ENCODE data around the gene KNG1. TPM values are rescaled to one million over a fixed set of nuclear protein-coding genes. Genes with fewer than 3 reads are reported as not detected.

The KNG1 gene
- total RNA-seq, 1 donor from 2014 or later = 0.14 TPM

DNA sequence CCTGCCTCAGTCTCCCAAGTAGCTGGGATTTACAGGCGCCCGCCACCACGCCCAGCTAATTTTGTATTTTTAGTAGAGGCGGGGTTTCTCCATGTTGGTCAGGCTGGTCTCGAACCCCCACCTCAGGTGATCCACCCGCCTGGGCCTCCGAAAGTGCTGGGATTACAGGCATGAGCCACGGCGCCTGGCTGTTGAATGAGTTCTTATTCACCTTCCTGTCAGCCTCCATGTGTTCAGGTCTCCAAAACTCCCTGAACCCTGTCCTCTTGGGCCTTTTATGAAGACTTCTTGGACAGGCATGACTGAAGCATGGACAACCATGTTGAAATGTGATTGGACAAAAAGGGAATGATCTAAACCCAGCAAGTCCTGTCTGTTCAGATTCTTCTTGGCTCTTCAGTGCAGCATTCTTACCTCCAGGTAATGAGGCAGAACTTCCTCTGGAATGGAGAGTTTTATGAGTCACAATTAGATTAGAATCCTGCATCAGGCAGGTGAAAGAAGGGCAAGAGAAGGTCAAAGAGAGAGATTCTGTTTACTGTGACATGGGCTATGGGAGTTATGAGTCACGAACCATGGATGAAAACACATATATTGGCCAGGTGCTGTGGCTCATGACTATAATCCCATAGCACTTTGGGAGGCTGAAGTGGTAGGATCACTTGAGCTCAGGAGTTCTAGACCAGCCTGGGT lies 43.1 kb downstream of the KNG1 start:
- H3K4me1 ChIP-seq = no peaks in the 10 kb centered on the region
- H3K4me3 ChIP-seq = no peak overlapping the region
- intact Hi-C loops (cut with DNase I) = no loop called here
- H3K27ac ChIP-seq = no peak overlapping the region
- DNase-seq (no peak), ATAC-seq (no peak)
- no peaks in the 10 kb centered on the region for H3K27me3 ChIP-seq
- no peaks in the 10 kb centered on the region for H3K36me3 ChIP-seq
- no peaks in the 10 kb centered on the region for H3K9me3 ChIP-seq
- TF ChIP-seq, protein P1, sequence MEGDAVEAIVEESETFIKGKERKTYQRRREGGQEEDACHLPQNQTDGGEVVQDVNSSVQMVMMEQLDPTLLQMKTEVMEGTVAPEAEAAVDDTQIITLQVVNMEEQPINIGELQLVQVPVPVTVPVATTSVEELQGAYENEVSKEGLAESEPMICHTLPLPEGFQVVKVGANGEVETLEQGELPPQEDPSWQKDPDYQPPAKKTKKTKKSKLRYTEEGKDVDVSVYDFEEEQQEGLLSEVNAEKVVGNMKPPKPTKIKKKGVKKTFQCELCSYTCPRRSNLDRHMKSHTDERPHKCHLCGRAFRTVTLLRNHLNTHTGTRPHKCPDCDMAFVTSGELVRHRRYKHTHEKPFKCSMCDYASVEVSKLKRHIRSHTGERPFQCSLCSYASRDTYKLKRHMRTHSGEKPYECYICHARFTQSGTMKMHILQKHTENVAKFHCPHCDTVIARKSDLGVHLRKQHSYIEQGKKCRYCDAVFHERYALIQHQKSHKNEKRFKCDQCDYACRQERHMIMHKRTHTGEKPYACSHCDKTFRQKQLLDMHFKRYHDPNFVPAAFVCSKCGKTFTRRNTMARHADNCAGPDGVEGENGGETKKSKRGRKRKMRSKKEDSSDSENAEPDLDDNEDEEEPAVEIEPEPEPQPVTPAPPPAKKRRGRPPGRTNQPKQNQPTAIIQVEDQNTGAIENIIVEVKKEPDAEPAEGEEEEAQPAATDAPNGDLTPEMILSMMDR (IDR thresholded peaks at IDR 0.05) = no peak

DNA sequence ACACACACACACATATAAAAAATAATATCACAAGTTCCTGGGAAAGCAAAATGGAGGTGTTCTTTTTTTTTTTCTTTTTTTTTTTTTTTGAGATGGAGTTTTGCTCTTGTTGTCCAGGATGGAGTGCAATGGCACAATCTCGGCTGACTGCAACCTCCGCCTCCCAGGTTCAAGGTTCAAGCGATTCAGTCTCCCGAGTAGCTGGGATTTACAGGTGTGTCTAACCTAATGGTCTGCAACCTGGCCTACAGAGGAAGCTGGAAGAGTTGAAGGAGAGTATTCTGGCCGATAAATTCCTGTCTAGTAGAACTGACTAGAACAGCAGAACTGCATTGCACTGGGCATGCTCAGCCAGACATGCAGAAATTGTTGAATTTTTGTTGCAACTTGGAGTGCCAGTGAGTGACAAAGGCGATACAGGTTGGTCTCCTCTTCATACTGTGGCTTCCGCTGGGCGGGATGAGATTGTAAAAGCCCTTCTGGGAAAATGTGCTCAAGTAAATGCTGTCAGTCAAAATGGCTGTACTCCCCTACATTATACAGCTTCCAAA lies 43.8 kb downstream of the KNG1 start:
- TF ChIP-seq, protein P1 (IDR thresholded peaks at IDR 0.05) = no peak
- no peak for ATAC-seq
- intact Hi-C loops (cut with DNase I) = no loop called here
- H3K36me3 ChIP-seq = no peaks in the 10 kb centered on the region
- H3K27me3 ChIP-seq = no peaks in the 10 kb centered on the region
- no peak overlapping the region for H3K27ac ChIP-seq
- no peak for DNase-seq
- H3K9me3 ChIP-seq = no peaks in the 10 kb centered on the region
- no peaks in the 10 kb centered on the region for H3K4me1 ChIP-seq
- no peak overlapping the region for H3K4me3 ChIP-seq

DNA sequence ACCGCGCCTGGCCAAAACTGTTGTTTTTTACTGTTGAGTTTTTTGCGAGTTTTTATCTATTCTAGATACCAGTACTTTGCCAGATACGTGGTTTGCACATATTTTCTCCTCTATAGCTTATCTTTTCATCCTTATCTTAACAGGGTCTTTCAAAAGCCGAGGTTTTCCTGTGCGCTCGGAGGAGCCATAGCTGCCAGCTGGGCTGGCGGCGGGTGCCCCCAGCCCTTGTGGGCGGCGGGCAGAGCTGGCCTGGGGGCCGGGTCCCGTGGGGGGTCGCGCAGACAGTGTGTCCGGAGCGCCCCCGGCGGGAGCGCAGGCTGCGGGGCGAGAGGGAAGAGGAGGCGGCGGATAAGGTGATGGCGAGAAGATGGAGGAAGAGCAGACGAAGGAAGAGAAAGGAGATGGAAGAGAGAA lies 55.1 kb downstream of the KNG1 start:
- intact Hi-C loops (cut with DNase I) = no loop called here
- TF ChIP-seq, protein P1 (IDR thresholded peaks at IDR 0.05) = no peak
- peak overlapping the region; percentile 73 for H3K27ac ChIP-seq
- H3K36me3 ChIP-seq = no peaks in the 10 kb centered on the region
- no peaks in the 10 kb centered on the region for H3K9me3 ChIP-seq
- peaks cover 14% of the 10 kb centered on the region for H3K4me1 ChIP-seq
- DNase-seq (no peak), ATAC-seq (peak; percentile 14)
- peak overlapping the region; percentile 56 for H3K4me3 ChIP-seq
- H3K27me3 ChIP-seq = peaks cover 3% of the 10 kb centered on the region

DNA sequence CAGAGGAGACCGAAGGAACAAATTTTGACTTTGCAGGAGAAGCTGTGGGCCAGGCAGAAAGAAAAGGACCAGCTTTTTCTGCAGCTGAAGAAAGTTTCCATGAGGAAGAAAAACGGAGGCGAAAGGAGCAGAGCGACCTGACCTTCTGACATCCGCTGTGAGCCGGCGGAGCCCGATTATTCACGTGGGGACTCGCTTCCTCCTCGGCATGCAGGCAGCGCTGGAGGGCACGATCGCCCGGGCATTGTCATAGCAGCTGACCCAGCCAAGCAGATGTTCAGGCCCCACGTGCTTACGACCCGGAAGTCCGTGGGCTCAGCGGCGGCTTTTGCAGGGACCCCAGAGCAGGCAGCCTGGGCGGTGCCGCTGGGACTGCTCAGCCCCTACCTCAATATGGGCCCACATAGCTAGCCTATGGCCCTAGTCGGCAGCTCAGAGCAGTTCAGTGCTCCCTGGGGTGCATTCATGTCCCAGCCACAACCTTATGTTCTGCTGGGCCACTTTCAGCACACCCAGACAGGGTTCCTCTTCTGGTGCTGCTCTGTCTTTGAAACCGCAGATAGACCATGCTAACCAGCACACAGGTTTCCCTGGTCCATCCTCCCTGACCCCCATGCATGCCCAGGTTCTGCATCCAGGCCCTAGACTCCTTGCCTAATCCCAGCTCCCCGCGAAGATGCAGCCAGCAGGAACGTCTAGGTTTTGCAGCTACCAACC lies 55.7 kb downstream of the KNG1 start:
- TF ChIP-seq, protein P1 (IDR thresholded peaks at IDR 0.05) = no peak
- Histone ChIP-seq H3K9me3 (no peaks in the 10 kb centered on the region), H3K36me3 (no peaks in the 10 kb centered on the region), H3K27me3 (peaks cover 3% of the 10 kb centered on the region), H3K4me3 (peak overlapping the region; percentile 56), H3K4me1 (peaks cover 14% of the 10 kb centered on the region), H3K27ac (peak overlapping the region; percentile 73)
- intact Hi-C loops (cut with DNase I) = no loop called here
- ATAC-seq (peak; percentile 97), DNase-seq (peak; percentile 88)

DNA sequence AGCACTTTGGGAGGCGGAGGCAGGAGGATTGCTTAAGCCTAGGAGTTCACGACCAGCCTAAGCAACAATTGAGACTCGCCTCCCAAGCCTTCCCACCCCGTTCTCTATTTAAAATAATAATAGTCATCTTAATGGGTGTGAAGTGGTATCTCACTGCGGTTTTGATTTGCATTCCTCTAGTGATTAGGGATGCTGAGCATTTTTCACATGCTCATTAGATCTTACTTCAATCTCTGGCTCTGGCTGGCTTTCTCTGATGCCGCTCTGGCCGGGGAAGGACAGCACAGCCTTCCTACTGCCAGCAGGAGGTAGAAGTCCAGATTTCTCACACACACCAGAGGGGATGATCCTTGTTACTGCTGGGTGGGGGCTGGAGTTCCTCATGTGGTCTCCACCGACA lies 58.8 kb downstream of the KNG1 start:
- Histone ChIP-seq H3K27ac (no peak overlapping the region), H3K9me3 (no peaks in the 10 kb centered on the region), H3K4me1 (peaks cover 14% of the 10 kb centered on the region), H3K27me3 (peaks cover 3% of the 10 kb centered on the region), H3K4me3 (no peak overlapping the region), H3K36me3 (no peaks in the 10 kb centered on the region)
- intact Hi-C loops (cut with DNase I) = no loop called here
- TF ChIP-seq, protein P1 (IDR thresholded peaks at IDR 0.05) = no peak
- DNase-seq = no peak
- ATAC-seq = no peak

All from upper lobe of right lung (tissue), 1 donor.